ENCODE measurements around the gene UMOD.

- TF ChIP-seq CTCF (optimal IDR thresholded peaks at IDR 0.05 in 1 of 3, IDR thresholded peaks at IDR 0.05 in 1 of 3, conservative IDR thresholded peaks at IDR 0.05 in 1 of 3; ENCODE audit: extremely low read depth in 1 of 3, insufficient read depth in 2 of 3, low read length in 3 of 3) (no peak), EZH2 (IDR thresholded peaks at IDR 0.05; ENCODE audit: low read length) (no peak)
These were observed 26.2 kb downstream of the UMOD start for GRCh38 chr16:20326321-20326720.

Measured in keratinocyte (primary cell).